HepG2 (cell line): ENCODE measurements around the gene CLDN7. TPM values are rescaled to one million over a fixed set of nuclear protein-coding genes. Genes with fewer than 3 reads are reported as not detected.

Experiments
- AFF4 ChIP-seq: sonication (generic); formaldehyde crosslinking; IDR thresholded peaks from 2 replicates; pipeline ENCODE4 v1.4.0; 2020; ENCODE audit warnings: missing genetic modification reagents
- BCL6 ChIP-seq: IDR thresholded peaks from 2 replicates; pipeline ENCODE4 v1.6.1; 2016; ENCODE audit warnings: missing genetic modification reagents, missing compliant biosample characterization
- CBFB ChIP-seq: sonication (generic); formaldehyde crosslinking; IDR thresholded peaks from 2 replicates; pipeline ENCODE4 v1.4.0; 2020; ENCODE audit warnings: missing genetic modification reagents
- CBX1 ChIP-seq: IDR thresholded peaks from one replicate; pipeline ENCODE4 v1.6.1; 2016; ENCODE audit warnings: antibody characterized with exemption, low read depth
- HNF1B ChIP-seq: sonication (generic); formaldehyde crosslinking; IDR thresholded peaks from 2 replicates; pipeline ENCODE4 v1.5.1; 2020; ENCODE audit warnings: mild to moderate bottlenecking, moderate library complexity, missing genetic modification reagents
- NFE2 ChIP-seq: sonication (generic); formaldehyde crosslinking; IDR thresholded peaks from 2 replicates; pipeline ENCODE4 v1.4.0; 2020; ENCODE audit warnings: missing genetic modification reagents
- NFYC ChIP-seq: IDR thresholded peaks from 2 replicates; pipeline ENCODE4 v1.6.1; 2016; ENCODE audit warnings: missing genetic modification reagents, missing compliant biosample characterization
- NR0B2 ChIP-seq: sonication (generic); formaldehyde crosslinking; IDR thresholded peaks from 2 replicates; pipeline ENCODE4 v1.4.0; 2020; ENCODE audit warnings: mild to moderate bottlenecking, missing genetic modification reagents
- PITX1 ChIP-seq: sonication (generic); formaldehyde crosslinking; IDR thresholded peaks from 2 replicates; pipeline ENCODE4 v1.5.1; 2020; ENCODE audit warnings: mild to moderate bottlenecking, missing genetic modification reagents
- SNRNP70 ChIP-seq: fragments of 200-400 bp; formaldehyde crosslinking; IDR thresholded peaks from 2 replicates; pipeline ENCODE4 v1.6.1; 2017; ENCODE audit warnings: mild to moderate bottlenecking, low read depth, low read length, moderate library complexity
- TOE1 ChIP-seq: sonication (generic); formaldehyde crosslinking; IDR thresholded peaks from 2 replicates; pipeline ENCODE4 v1.4.0; 2020; ENCODE audit warnings: mild to moderate bottlenecking, missing genetic modification reagents
- ZBTB37 ChIP-seq: sonication (generic); formaldehyde crosslinking; IDR thresholded peaks from 2 replicates; pipeline ENCODE4 v1.4.0; 2020; ENCODE audit warnings: mild to moderate bottlenecking, missing genetic modification reagents
- ZKSCAN1 ChIP-seq: fragments of 150-350 bp; IDR thresholded peaks from 2 replicates; pipeline ENCODE4 v1.6.1; 2014; ENCODE audit warnings: low read length
- ZNF256 ChIP-seq: sonication (generic); formaldehyde crosslinking; conservative IDR thresholded peaks from 2 replicates; pipeline ENCODE4 v1.4.0; 2020; ENCODE audit warnings: missing genetic modification reagents
- ZNF484 ChIP-seq: sonication (generic); formaldehyde crosslinking; IDR thresholded peaks from 2 replicates; pipeline ENCODE4 v1.5.1; 2020; ENCODE audit warnings: mild to moderate bottlenecking, low read depth, missing genetic modification reagents, borderline replicate concordance
- ZNF550 ChIP-seq: sonication (generic); formaldehyde crosslinking; IDR thresholded peaks from 2 replicates; pipeline ENCODE4 v1.4.0; 2020; ENCODE audit warnings: mild to moderate bottlenecking, missing genetic modification reagents, borderline replicate concordance
- ZNF570 ChIP-seq: sonication (generic); formaldehyde crosslinking; IDR thresholded peaks from 2 replicates; pipeline ENCODE4 v1.4.0; 2020; ENCODE audit warnings: mild to moderate bottlenecking, missing genetic modification reagents, borderline replicate concordance
- ZNF607 ChIP-seq: sonication (generic); formaldehyde crosslinking; IDR thresholded peaks from 2 replicates; pipeline ENCODE4 v1.5.1; 2020; ENCODE audit warnings: missing genetic modification reagents, mild to moderate bottlenecking, borderline replicate concordance
- ZNF749 ChIP-seq: sonication (generic); formaldehyde crosslinking; IDR thresholded peaks from 2 replicates; pipeline ENCODE4 v1.8.0; 2022; ENCODE audit warnings: mild to moderate bottlenecking, missing genetic modification reagents, moderate library complexity, borderline replicate concordance
- ZNF788 ChIP-seq: sonication (generic); formaldehyde crosslinking; IDR thresholded peaks from 2 replicates; pipeline ENCODE4 v1.5.0; 2020; ENCODE audit warnings: mild to moderate bottlenecking, missing genetic modification reagents, borderline replicate concordance
- ZSCAN21 ChIP-seq: sonication (generic); formaldehyde crosslinking; IDR thresholded peaks from 2 replicates; pipeline ENCODE4 v1.8.0; 2022; ENCODE audit warnings: mild to moderate bottlenecking, missing genetic modification reagents, moderate library complexity, borderline replicate concordance
- polyA plus RNA-seq, 8 experiments: library from polyadenylated mRNA; depleted of rRNA in 3 of 8; stranded (reverse) in 7 of 8; unstranded in 1 of 8; fragments of >200 nt; fragmentation: Illumina TruSeq in 4 of 8; extraction: Trizol in 4 of 8; gene quantifications; 2 replicates each; pipeline versions ENCODE4 v1.2.1 to v1.2.3, GENCODE V29; 2011 to 2016; ENCODE audit warnings: low read depth in 4 of 8, missing spikeins in 1 of 8, mixed read lengths in 1 of 8; ENCODE audit not compliant: insufficient read depth in 1 of 8
- total RNA-seq, 5 experiments: library from RNA; depleted of rRNA; stranded (reverse); fragments of >200 nt; fragmentation: Illumina TruSeq; extraction: Trizol; gene quantifications; 2 replicates each; pipeline ENCODE4 v1.2.3, GENCODE V29; 2016; ENCODE audit warnings: low read depth in 1 of 5

Gene CLDN7
- total and polyA plus RNA-seq, 2 of the 13 experiments (the other 11 are each of a cell fraction or from before 2014, with no cell fraction given): not detected

- peak; percentile 54 for TF ChIP-seq NR0B2 (CRISPR knock-in tag)
- TF ChIP-seq ZBTB37: no peak
- TF ChIP-seq CBX1: peak; percentile 53
- peak; percentile 92 for TF ChIP-seq ZNF607
- peak; percentile 83; the same call in 1 of the 2 replicates for TF ChIP-seq ZNF788 (CRISPR knock-in tag)
- TF ChIP-seq CBFB (CRISPR knock-in tag): peak; percentile 47; the same call in 1 of the 2 replicates
- 0 out of 2 replicates have a peak, but pooled peaks have one; percentile 26 for TF ChIP-seq ZKSCAN1
- no peak for TF ChIP-seq SNRNP70
- TF ChIP-seq ZNF484: no peak
- TF ChIP-seq NFYC: 0 out of 2 replicates have a peak, but pooled peaks have one; percentile 23
- TF ChIP-seq ZSCAN21 (CRISPR knock-in tag): peak; percentile 81; the same call in 1 of the 2 replicates
- no peak for TF ChIP-seq ZNF550
- no peak for TF ChIP-seq NFE2
- TF ChIP-seq BCL6: no peak
- peak; percentile 91 for TF ChIP-seq ZNF749 (CRISPR knock-in tag)
- TF ChIP-seq HNF1B (CRISPR knock-in tag): peak; percentile 93
- TF ChIP-seq AFF4 (CRISPR knock-in tag): no peak; the same call in 1 of the 2 replicates
- no peak; the same call in 1 of the 2 replicates for TF ChIP-seq TOE1 (CRISPR knock-in tag)
- TF ChIP-seq ZNF570 (CRISPR knock-in tag): no peak
- peak; percentile 80; the same call in 1 of the 2 replicates for TF ChIP-seq PITX1 (CRISPR knock-in tag)
- TF ChIP-seq ZNF256 (CRISPR knock-in tag): no peak
Observed at GRCh38 chr17:7252176-7253043, 9.9 kb downstream of the CLDN7 start, which contains the start of gene ELP5 (continued).
